GM12873 (cell line): Measurements from ENCODE around the gene PIGN.

Experiments used
- TF ChIP-seq, protein P1 (sequence below): IDR thresholded peaks from 2 replicates; pipeline ENCODE4 v1.5.1; 2012; ENCODE audit warnings: low read depth, mild to moderate bottlenecking, moderate library complexity, low read length, control low read depth; ENCODE audit not compliant: insufficient read depth; ENCODE audit errors: missing control alignments

The PIGN gene, protein sequence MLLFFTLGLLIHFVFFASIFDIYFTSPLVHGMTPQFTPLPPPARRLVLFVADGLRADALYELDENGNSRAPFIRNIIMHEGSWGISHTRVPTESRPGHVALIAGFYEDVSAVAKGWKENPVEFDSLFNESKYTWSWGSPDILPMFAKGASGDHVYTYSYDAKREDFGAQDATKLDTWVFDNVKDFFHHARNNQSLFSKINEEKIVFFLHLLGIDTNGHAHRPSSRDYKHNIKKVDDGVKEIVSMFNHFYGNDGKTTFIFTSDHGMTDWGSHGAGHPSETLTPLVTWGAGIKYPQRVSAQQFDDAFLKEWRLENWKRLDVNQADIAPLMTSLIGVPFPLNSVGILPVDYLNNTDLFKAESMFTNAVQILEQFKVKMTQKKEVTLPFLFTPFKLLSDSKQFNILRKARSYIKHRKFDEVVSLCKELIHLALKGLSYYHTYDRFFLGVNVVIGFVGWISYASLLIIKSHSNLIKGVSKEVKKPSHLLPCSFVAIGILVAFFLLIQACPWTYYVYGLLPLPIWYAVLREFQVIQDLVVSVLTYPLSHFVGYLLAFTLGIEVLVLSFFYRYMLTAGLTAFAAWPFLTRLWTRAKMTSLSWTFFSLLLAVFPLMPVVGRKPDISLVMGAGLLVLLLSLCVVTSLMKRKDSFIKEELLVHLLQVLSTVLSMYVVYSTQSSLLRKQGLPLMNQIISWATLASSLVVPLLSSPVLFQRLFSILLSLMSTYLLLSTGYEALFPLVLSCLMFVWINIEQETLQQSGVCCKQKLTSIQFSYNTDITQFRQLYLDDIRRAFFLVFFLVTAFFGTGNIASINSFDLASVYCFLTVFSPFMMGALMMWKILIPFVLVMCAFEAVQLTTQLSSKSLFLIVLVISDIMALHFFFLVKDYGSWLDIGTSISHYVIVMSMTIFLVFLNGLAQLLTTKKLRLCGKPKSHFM

DNA sequence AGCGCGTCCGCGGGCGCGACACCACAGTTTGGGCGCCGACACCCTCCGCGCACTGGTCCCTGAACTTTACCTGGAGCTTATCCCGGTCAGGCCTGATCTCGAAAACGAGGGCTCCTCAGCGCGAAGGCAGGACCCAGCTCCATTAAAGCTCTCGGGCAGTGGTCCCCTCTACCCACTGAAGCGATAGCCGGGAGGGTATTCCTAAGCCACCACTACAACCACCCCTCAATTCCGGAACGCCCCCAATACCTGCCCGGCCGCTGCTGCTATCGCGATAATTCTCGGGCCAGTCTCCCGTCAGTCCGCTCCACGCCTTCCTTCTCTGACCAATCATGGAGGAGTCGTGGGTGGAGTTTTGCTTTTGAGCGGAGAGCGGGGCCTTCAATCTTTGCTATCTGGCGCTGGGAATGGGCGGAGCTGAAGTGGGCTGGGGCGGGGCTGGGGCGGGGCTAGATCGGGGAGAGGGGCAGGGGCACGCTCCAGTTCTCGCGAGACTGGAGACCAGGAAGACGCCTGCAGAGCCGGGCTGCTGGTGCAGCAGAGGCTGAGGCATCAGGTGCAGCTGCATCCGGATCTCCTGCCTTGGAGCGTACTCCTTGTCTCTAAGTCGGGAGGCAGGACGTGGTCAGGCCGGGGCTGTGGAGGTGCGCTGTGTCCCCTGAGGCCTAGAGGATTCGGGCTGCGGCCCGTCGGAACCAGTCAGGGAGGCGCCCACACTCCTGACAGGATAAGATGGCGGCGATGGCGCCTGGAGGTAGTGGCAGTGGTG is at the start of gene PIGN, which contains the start of gene RELCH:
Gene PIGN (minus strand): TSS at position 283 of the 769 bp plus-strand sequence. CDS start 25,703 bp downstream, outside the sequence.
Gene RELCH (plus strand): TSS at position 482 of the 769 bp plus-strand sequence. CDS start 251 bp downstream, at position 733.
- TF ChIP-seq, protein P1, sequence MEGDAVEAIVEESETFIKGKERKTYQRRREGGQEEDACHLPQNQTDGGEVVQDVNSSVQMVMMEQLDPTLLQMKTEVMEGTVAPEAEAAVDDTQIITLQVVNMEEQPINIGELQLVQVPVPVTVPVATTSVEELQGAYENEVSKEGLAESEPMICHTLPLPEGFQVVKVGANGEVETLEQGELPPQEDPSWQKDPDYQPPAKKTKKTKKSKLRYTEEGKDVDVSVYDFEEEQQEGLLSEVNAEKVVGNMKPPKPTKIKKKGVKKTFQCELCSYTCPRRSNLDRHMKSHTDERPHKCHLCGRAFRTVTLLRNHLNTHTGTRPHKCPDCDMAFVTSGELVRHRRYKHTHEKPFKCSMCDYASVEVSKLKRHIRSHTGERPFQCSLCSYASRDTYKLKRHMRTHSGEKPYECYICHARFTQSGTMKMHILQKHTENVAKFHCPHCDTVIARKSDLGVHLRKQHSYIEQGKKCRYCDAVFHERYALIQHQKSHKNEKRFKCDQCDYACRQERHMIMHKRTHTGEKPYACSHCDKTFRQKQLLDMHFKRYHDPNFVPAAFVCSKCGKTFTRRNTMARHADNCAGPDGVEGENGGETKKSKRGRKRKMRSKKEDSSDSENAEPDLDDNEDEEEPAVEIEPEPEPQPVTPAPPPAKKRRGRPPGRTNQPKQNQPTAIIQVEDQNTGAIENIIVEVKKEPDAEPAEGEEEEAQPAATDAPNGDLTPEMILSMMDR: no peak

DNA sequence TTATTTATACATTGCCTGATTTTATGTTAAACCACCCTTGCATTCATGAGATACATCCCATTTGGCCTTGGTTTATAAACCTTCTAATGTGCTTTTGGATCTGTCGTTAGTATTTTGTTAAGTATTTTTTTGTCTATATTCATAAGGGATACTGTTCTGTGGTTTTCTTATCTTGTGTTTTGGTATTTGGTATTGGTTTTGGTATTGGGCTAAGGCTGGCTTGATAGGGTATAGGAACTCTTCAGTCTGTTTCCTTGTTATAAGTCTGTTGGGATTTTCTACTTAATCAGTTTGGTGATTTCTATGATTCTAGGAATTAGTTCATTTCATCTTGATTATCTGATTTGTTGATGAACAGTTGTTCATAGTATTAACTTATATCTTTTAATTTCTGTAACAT is 49.4 kb upstream of the PIGN start:
- TF ChIP-seq, protein P1: no peak

DNA sequence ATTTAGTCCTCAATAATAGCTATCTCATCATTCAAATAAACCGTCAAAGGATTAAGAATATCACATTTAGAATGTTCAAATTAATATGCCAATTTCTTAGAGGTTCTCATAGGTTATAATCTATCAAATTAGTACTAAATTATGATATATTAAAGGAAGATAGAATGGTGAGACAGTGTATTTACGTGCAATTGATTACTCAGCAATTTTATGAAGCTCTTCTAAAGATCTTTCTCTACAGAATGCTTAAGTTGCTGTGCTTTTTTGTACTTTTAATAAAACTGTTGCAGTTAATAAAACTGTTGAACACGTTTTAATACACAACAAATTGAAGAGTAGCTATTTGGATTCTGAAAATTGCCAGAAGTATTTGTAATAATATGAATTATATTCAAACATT is 39.2 kb upstream of the PIGN start:
- TF ChIP-seq, protein P1: no peak

DNA sequence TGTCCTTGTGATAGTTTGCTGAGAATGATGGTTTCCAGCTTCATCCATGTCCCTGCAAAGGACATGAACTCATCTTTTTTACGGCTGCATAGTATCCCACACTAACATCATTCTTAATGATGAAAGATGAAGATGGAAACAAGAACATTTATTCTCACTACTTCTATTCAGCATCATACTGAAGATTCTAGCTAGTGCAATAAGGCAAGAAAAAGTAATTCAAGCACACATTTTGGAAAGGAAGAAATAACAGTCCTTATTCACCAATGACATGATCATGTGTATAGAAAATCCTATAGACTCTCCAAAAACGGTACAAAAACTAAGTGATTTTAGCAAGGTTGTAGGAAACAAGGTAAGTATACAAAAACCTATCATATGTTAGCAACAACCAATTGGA is 37.4 kb upstream of the PIGN start:
- TF ChIP-seq, protein P1: no peak

DNA sequence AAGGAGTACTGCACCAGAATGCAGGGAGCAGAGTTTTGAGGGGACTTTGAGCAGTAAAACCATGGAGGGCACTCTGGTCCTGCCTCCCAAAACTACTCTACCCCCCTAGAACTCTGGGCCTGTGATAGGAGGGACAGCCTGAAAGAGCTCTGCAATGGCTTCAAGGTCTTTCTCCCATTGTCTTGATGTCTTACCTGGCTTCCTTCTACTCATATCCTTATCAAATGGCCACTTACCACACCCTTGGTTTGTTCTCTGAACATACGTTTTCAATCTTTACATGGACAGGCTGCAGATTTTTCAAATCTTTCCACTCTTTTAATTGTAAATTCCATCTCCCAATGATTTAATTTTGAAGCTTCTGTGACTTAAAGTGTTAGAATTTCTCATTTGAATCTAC is 27.9 kb upstream of the PIGN start:
- TF ChIP-seq, protein P1: no peak

DNA sequence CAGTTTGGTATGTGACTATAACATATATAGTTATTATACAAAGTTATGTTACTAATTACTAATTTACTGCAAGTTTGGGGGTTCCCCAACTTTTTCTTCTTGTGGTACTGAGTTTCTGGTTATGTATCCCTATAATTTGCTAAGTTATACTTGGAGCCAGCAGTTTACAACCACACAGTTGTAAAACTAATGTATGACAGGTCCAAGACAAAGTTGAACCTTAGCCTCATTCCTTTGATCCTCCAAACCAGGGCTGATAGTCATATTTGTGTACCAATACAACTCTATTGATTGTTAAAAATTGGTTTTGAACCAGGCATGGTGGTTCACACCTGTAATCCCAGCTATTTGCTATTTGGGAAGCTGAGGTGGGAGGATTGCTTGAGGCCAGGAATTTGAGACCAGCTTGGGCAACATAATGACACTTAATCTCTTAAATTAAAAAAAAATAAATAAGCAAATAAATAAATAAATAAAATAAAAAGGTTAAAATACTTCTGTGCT is 24.5 kb upstream of the PIGN start:
- TF ChIP-seq, protein P1: no peak
